NCI-H2107 (cell line): ENCODE data around the gene CXCR6.
A peak's percentile ranks its signal among the peaks of the same experiment; 100 is the strongest.
"Not testable (repeated sequence)": the region's sequence is repeated elsewhere in the genome, so short reads cannot be mapped to it uniquely, and the experiment has no call there.

ENCODE experiments used
- DNase-seq: peaks from one replicate; lab custom pipeline; 2025; lab: John Stamatoyannopoulos, UW

The CXCR6 gene

GRCh38 chr3:45990181-45990580, 46.9 kb downstream of the CXCR6 start:
- no peak for DNase-seq

- no peak for DNase-seq
Observed at GRCh38 chr3:45991341-45991740, 48.1 kb downstream of the CXCR6 start.

- no peak for DNase-seq
Observed at GRCh38 chr3:45992133-45992729, 49.0 kb downstream of the CXCR6 start.

- DNase-seq = no peak
Observed at GRCh38 chr3:45992821-45993221, 49.6 kb downstream of the CXCR6 start.

- DNase-seq = no peak
Observed at GRCh38 chr3:45993421-45994027, 50.3 kb downstream of the CXCR6 start.

GRCh38 chr3:45994419-45995235, 51.4 kb downstream of the CXCR6 start:
- DNase-seq = no peak

- DNase-seq = peak; percentile 22
Observed at GRCh38 chr3:45995236-45996192, 52.2 kb downstream of the CXCR6 start, which contains the start of gene FYCO1. FYCO1 (minus strand) TSS chr3:45995824; CDS start chr3:45984910, 10,914 bp downstream.

- not testable (repeated sequence) for DNase-seq
Observed at GRCh38 chr3:45997499-45997898, 54.2 kb downstream of the CXCR6 start.

- no peak for DNase-seq
Observed at GRCh38 chr3:45997942-45998341, 54.7 kb downstream of the CXCR6 start.
